ENCODE data around the gene RHOB.

DNA sequence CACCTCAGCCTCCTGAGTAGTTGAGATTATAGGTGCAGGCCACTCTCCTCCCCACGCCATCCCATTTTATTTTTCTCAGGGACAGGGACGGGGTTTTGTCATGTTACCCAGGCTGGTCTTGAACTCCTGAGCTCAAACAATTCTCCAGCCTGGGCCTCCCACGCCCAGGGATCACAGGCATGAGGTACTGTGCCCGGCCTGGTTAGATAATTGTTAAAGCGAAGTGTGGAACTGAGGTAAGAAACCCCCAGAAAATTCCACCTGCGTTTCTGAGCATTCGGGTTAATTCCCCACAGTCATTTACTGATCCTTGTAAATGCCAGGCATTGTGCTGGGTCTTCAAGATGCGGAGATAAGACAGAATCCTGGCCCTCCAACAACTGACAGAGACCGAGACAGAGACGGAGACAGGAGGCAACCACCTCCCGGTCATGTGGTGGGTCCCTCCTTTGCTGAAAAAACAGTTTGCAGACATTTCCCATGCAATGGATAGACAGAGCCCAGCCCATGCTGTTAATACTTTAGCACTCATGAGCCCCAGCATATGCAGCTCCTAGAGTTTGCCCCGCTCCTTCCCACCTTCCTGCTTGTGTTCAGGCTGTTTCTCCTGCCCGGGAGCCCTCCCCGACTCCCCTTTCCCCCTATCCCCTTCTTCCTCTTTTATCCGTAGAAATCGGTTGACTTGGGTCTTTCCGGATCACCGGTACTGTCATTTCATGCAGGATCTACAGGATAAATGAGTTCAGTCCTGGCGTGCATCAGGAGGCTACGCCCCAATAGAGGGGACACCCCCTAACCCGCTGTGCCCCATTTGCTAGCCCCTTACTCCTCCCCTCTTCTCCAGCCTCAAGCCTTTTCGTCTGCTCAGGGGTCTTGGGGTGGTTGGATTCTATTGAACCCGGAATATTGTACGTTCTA is 1.6 kb upstream of the RHOB start:
- TF ChIP-seq, protein P1, sequence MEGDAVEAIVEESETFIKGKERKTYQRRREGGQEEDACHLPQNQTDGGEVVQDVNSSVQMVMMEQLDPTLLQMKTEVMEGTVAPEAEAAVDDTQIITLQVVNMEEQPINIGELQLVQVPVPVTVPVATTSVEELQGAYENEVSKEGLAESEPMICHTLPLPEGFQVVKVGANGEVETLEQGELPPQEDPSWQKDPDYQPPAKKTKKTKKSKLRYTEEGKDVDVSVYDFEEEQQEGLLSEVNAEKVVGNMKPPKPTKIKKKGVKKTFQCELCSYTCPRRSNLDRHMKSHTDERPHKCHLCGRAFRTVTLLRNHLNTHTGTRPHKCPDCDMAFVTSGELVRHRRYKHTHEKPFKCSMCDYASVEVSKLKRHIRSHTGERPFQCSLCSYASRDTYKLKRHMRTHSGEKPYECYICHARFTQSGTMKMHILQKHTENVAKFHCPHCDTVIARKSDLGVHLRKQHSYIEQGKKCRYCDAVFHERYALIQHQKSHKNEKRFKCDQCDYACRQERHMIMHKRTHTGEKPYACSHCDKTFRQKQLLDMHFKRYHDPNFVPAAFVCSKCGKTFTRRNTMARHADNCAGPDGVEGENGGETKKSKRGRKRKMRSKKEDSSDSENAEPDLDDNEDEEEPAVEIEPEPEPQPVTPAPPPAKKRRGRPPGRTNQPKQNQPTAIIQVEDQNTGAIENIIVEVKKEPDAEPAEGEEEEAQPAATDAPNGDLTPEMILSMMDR (IDR thresholded peaks at IDR 0.05) = no peak
- TF ChIP-seq POLR2AphosphoS5 (IDR thresholded peaks at IDR 0.05; ENCODE audit: low read depth, low read length) = no peak
- TF ChIP-seq, protein P2, sequence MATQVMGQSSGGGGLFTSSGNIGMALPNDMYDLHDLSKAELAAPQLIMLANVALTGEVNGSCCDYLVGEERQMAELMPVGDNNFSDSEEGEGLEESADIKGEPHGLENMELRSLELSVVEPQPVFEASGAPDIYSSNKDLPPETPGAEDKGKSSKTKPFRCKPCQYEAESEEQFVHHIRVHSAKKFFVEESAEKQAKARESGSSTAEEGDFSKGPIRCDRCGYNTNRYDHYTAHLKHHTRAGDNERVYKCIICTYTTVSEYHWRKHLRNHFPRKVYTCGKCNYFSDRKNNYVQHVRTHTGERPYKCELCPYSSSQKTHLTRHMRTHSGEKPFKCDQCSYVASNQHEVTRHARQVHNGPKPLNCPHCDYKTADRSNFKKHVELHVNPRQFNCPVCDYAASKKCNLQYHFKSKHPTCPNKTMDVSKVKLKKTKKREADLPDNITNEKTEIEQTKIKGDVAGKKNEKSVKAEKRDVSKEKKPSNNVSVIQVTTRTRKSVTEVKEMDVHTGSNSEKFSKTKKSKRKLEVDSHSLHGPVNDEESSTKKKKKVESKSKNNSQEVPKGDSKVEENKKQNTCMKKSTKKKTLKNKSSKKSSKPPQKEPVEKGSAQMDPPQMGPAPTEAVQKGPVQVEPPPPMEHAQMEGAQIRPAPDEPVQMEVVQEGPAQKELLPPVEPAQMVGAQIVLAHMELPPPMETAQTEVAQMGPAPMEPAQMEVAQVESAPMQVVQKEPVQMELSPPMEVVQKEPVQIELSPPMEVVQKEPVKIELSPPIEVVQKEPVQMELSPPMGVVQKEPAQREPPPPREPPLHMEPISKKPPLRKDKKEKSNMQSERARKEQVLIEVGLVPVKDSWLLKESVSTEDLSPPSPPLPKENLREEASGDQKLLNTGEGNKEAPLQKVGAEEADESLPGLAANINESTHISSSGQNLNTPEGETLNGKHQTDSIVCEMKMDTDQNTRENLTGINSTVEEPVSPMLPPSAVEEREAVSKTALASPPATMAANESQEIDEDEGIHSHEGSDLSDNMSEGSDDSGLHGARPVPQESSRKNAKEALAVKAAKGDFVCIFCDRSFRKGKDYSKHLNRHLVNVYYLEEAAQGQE (IDR thresholded peaks at IDR 0.05; ENCODE audit: insufficient read depth in 1 of 2, low read depth in 2 of 2, low read length in 1 of 2) = no peak

All from Panc1 (cell line).